NOMO-1 treated with dmso at 0.1 percent for 144 hours (cell line): ENCODE measurements around the gene C4BPB.
"Not testable (repeated sequence)": the region's sequence is repeated elsewhere in the genome, so short reads cannot be mapped to it uniquely, and the experiment has no call there.

Experiments used
- DNase-seq: peaks from one replicate; lab custom pipeline; 2025; ENCODE audit not compliant: unreplicated experiment; lab: John Stamatoyannopoulos, UW

C4BPB gene

GRCh38 chr1:207088701-207089626, at the start of gene C4BPB:
TSS of gene C4BPB (plus strand) at chr1:207088860. CDS start at chr1:207089532, 672 bp downstream.
- DNase-seq = no peak

GRCh38 chr1:207039380-207040180, 49.1 kb upstream of the C4BPB start:
- DNase-seq = no peak

GRCh38 chr1:207040181-207040533, 48.5 kb upstream of the C4BPB start:
- DNase-seq = no peak

- DNase-seq = not testable (repeated sequence)
These were observed 47.3 kb upstream of the C4BPB start for GRCh38 chr1:207041397-207041796.

GRCh38 chr1:207045453-207045852, 43.2 kb upstream of the C4BPB start:
- DNase-seq = no peak

- no peak for DNase-seq
These were observed 41.2 kb upstream of the C4BPB start for GRCh38 chr1:207047505-207047904.

GRCh38 chr1:207048041-207048440, 40.6 kb upstream of the C4BPB start:
- no peak for DNase-seq

- DNase-seq = no peak
These were observed 39.6 kb upstream of the C4BPB start for GRCh38 chr1:207049054-207049453.

GRCh38 chr1:207049514-207049913, 39.1 kb upstream of the C4BPB start:
- no peak for DNase-seq

- no peak for DNase-seq
These were observed 38.7 kb upstream of the C4BPB start for GRCh38 chr1:207049974-207050391.

- peak; percentile 67 for DNase-seq
These were observed 38.0 kb upstream of the C4BPB start for GRCh38 chr1:207050480-207051190.

- no peak for DNase-seq
These were observed 37.3 kb upstream of the C4BPB start, which contains the start of gene YOD1 for GRCh38 chr1:207051191-207051943. TSS of gene YOD1 (minus strand) at chr1:207051208. CDS start at chr1:207051030, 178 bp downstream.

GRCh38 chr1:207052911-207053769, 35.5 kb upstream of the C4BPB start, which contains the start of gene PFKFB2:
TSS of gene PFKFB2 (plus strand) at chr1:207053275. CDS start at chr1:207054718, 1,443 bp downstream.
- peak; percentile 87 for DNase-seq

- DNase-seq = peak; percentile 32
These were observed 34.2 kb upstream of the C4BPB start for GRCh38 chr1:207054491-207054890.

- no peak for DNase-seq
These were observed 33.2 kb upstream of the C4BPB start for GRCh38 chr1:207055386-207056001.

GRCh38 chr1:207056673-207057072, 32.0 kb upstream of the C4BPB start:
- DNase-seq = no peak

GRCh38 chr1:207058252-207058651, 30.4 kb upstream of the C4BPB start:
- DNase-seq = no peak

GRCh38 chr1:207058878-207059867, 29.5 kb upstream of the C4BPB start:
- no peak for DNase-seq
